ENCODE measurements around the gene EVC2.

EVC2 gene

DNA sequence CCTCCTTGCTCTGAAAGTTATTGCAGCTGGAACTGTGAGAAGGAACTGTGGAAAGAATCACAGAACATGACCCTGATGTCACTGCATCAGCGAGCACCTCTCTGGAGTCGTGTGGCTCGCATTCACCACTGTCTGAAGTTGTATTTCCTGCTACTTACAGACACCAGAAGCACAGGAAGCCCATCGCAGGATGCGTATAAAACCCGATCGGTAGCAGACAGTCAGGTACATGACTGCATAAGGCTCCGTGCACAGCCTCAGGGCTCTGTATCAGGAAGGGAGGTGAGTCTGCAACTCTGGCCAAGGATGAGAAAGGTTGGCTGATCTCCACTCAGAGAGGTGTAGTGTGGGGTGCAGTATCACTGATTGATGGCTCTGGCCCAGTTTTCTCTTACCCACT is 134.4 kb downstream of the EVC2 start:
- TF ChIP-seq ZC3H10 (CRISPR knock-in tag; IDR thresholded peaks at IDR 0.05) (no peak), ESRRG (CRISPR knock-in tag; IDR thresholded peaks at IDR 0.05) (no peak), POU6F1 (CRISPR knock-in tag; IDR thresholded peaks at IDR 0.05; ENCODE audit: borderline replicate concordance, low read depth) (no peak), CSDC2 (CRISPR knock-in tag; IDR thresholded peaks at IDR 0.05) (no peak), ZFP3 (CRISPR knock-in tag; IDR thresholded peaks at IDR 0.05) (no peak), TCF4 (CRISPR knock-in tag; IDR thresholded peaks at IDR 0.05; ENCODE audit: borderline replicate concordance) (no peak), BACH2 (CRISPR knock-in tag; IDR thresholded peaks at IDR 0.05; ENCODE audit: borderline replicate concordance) (no peak), ARNTL (CRISPR knock-in tag; IDR thresholded peaks at IDR 0.05; ENCODE audit: borderline replicate concordance, low read depth) (no peak), ISL1 (CRISPR knock-in tag; IDR thresholded peaks at IDR 0.05) (no peak), ZNF565 (CRISPR knock-in tag; conservative IDR thresholded peaks at IDR 0.05; ENCODE audit: low read depth) (no peak), SNAI2 (CRISPR knock-in tag; IDR thresholded peaks at IDR 0.05) (no peak), ZNF70 (CRISPR knock-in tag; IDR thresholded peaks at IDR 0.05) (no peak), RARB (CRISPR knock-in tag; IDR thresholded peaks at IDR 0.05) (no peak), PPARA (CRISPR knock-in tag; IDR thresholded peaks at IDR 0.05; ENCODE audit: borderline replicate concordance) (no peak)

GRCh38 chr4:5572751-5573150 is 135.6 kb downstream of the EVC2 start:
- TF ChIP-seq ZNF8 (CRISPR knock-in tag; IDR thresholded peaks at IDR 0.05), result no peak
- no peak for TF ChIP-seq GLIS3 (CRISPR knock-in tag; IDR thresholded peaks at IDR 0.05)
- TF ChIP-seq PPARA (CRISPR knock-in tag; IDR thresholded peaks at IDR 0.05; ENCODE audit: borderline replicate concordance), result no peak
- no peak for TF ChIP-seq ARNTL (CRISPR knock-in tag; IDR thresholded peaks at IDR 0.05; ENCODE audit: borderline replicate concordance, low read depth)
- no peak for TF ChIP-seq TSHZ2 (CRISPR knock-in tag; IDR thresholded peaks at IDR 0.05)
- no peak for TF ChIP-seq SNAI2 (CRISPR knock-in tag; IDR thresholded peaks at IDR 0.05)
- TF ChIP-seq ZNF70 (CRISPR knock-in tag; IDR thresholded peaks at IDR 0.05), result no peak
- no peak for ATAC-seq

More for the DNA sequence above, 134.4 kb downstream of the EVC2 start:
- ATAC-seq, result no peak

DNA sequence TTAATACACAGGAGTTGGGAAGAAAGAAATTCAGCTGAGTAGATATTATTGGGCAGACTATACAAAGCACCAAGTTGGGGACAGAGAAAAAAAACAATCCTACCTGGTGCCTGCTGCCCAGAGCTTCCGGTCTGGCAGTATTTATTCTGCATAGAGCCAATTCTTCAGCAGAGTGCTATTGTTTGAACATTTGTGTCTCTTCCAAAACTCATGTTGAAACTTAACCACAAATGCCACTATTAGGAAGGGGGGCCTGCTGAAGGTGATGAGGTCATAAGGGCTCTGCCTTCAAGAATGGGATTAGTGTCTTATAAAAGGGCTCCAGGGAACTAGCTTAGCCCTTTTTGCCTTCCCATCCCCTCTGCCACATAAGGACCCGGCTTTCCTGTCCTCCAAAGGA is 136.2 kb downstream of the EVC2 start:
- TF ChIP-seq ZC3H10 (CRISPR knock-in tag; IDR thresholded peaks at IDR 0.05) (no peak), ZNF8 (CRISPR knock-in tag; IDR thresholded peaks at IDR 0.05) (no peak), TCF4 (CRISPR knock-in tag; IDR thresholded peaks at IDR 0.05; ENCODE audit: borderline replicate concordance) (no peak), ESRRG (CRISPR knock-in tag; IDR thresholded peaks at IDR 0.05) (no peak), CSDC2 (CRISPR knock-in tag; IDR thresholded peaks at IDR 0.05) (no peak), ZFP3 (CRISPR knock-in tag; IDR thresholded peaks at IDR 0.05) (no peak), POU6F1 (CRISPR knock-in tag; IDR thresholded peaks at IDR 0.05; ENCODE audit: borderline replicate concordance, low read depth) (no peak), OSR1 (CRISPR knock-in tag; IDR thresholded peaks at IDR 0.05) (no peak)
- ATAC-seq, result no peak

- no peak for TF ChIP-seq SNAI2 (CRISPR knock-in tag; IDR thresholded peaks at IDR 0.05)
- TF ChIP-seq ARNTL (CRISPR knock-in tag; IDR thresholded peaks at IDR 0.05; ENCODE audit: borderline replicate concordance, low read depth), result no peak
- no peak for TF ChIP-seq ZNF70 (CRISPR knock-in tag; IDR thresholded peaks at IDR 0.05)
- no peak for ATAC-seq
Observed at GRCh38 chr4:5571646-5572045, 136.7 kb downstream of the EVC2 start.

DNA sequence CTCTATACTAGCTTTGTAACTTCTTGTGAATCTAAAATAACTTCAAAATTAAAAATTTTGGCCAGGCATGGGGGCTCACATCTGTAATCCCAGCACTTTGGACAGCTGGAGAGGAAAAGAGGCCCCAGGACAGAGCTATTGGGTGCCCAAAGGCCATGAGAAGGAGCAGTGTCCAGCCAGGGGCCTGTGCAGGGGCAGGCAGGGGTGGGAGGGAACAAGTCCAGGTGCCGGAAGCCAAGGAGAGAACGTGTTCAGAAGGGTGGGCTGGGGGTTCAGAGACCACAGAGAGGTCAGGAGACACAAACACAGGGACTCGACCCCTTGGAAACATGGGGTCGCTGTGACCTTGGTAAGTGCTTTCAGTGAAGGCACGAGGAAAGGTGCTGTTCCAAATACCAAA is 138.9 kb downstream of the EVC2 start:
- ATAC-seq, result no peak
- TF ChIP-seq ZNF70 (CRISPR knock-in tag; IDR thresholded peaks at IDR 0.05), result no peak
- no peak for TF ChIP-seq POU6F1 (CRISPR knock-in tag; IDR thresholded peaks at IDR 0.05; ENCODE audit: borderline replicate concordance, low read depth)
- TF ChIP-seq, protein P1, sequence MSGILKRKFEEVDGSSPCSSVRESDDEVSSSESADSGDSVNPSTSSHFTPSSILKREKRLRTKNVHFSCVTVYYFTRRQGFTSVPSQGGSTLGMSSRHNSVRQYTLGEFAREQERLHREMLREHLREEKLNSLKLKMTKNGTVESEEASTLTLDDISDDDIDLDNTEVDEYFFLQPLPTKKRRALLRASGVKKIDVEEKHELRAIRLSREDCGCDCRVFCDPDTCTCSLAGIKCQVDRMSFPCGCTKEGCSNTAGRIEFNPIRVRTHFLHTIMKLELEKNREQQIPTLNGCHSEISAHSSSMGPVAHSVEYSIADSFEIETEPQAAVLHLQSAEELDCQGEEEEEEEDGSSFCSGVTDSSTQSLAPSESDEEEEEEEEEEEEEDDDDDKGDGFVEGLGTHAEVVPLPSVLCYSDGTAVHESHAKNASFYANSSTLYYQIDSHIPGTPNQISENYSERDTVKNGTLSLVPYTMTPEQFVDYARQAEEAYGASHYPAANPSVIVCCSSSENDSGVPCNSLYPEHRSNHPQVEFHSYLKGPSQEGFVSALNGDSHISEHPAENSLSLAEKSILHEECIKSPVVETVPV (CRISPR knock-in tag; IDR thresholded peaks at IDR 0.05), result no peak
- TF ChIP-seq ZNF8 (CRISPR knock-in tag; IDR thresholded peaks at IDR 0.05), result no peak
- TF ChIP-seq CSDC2 (CRISPR knock-in tag; IDR thresholded peaks at IDR 0.05), result no peak
- no peak for TF ChIP-seq TSHZ2 (CRISPR knock-in tag; IDR thresholded peaks at IDR 0.05)
- TF ChIP-seq, protein P2, sequence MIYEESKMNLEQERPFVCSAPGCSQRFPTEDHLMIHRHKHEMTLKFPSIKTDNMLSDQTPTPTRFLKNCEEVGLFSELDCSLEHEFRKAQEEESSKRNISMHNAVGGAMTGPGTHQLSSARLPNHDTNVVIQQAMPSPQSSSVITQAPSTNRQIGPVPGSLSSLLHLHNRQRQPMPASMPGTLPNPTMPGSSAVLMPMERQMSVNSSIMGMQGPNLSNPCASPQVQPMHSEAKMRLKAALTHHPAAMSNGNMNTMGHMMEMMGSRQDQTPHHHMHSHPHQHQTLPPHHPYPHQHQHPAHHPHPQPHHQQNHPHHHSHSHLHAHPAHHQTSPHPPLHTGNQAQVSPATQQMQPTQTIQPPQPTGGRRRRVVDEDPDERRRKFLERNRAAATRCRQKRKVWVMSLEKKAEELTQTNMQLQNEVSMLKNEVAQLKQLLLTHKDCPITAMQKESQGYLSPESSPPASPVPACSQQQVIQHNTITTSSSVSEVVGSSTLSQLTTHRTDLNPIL (CRISPR knock-in tag; IDR thresholded peaks at IDR 0.05; ENCODE audit: low read depth), result no peak

All from SK-N-SH treated with all-trans-retinoic acid at 6 μM for 48 hours (cell line).